Occipital lobe (tissue), 2 donors: ENCODE measurements around the gene OS9. TPM values are rescaled to one million over a fixed set of nuclear protein-coding genes. Genes with fewer than 3 reads are reported as not detected.
"Not testable (repeated sequence)": the region's sequence is repeated elsewhere in the genome, so short reads cannot be mapped to it uniquely, and the experiment has no call there.

Source experiments
- DNase-seq: peaks from one replicate; lab custom pipeline; 2025; lab: John Stamatoyannopoulos, UW
- total RNA-seq: library from RNA; depleted of rRNA; stranded (reverse); fragments of >200 nt; gene quantifications from one replicate; pipeline ENCODE4 v1.2.3, GENCODE V29; 2014

Gene OS9
- 90.0 TPM for total RNA-seq

GRCh38 chr12:57693659-57694458 lies at the start of gene OS9:
OS9 (plus strand) TSS chr12:57694132; CDS start chr12:57694162, 30 bp downstream.
- peak; percentile 97 for DNase-seq

GRCh38 chr12:57645990-57646658 lies 47.8 kb upstream of the OS9 start:
- not testable (repeated sequence) for DNase-seq

DNA sequence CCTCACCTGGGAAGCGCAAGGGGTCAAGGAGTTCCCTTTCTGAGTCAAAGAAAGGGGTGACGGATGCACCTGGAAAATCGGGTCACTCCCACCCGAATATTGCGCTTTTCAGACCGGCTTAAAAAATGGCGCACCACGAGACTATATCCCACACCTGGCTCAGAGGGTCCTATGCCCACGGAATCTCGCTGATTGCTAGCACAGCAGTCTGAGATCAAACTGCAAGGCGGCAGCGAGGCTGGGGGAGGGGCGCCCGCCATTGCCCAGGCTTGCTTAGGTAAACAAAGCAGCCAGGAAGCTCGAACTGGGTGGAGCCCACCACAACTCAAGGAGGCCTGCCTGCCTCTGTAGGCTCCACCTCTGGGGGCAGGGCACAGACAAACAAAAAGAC lies 47.3 kb upstream of the OS9 start:
- DNase-seq = not testable (repeated sequence)

DNA sequence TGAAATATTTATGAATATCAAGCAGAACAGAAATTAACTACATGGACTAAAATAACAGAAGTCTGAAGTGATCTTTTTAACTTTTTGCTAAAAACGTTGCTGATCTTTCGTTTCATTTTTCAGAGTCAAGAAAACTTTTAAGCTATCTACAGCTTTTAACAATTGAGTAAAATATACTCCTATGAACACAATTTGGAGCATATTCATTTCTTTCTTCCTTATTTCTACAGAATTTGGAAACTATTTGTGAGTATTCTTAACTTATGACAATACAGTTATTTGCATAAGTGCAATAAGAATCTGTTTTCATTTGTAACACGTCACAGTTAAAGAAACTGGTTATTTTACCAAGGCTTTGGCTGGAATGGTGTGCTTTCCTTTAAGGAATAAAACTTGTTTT lies 39.9 kb upstream of the OS9 start:
- no peak for DNase-seq

DNA sequence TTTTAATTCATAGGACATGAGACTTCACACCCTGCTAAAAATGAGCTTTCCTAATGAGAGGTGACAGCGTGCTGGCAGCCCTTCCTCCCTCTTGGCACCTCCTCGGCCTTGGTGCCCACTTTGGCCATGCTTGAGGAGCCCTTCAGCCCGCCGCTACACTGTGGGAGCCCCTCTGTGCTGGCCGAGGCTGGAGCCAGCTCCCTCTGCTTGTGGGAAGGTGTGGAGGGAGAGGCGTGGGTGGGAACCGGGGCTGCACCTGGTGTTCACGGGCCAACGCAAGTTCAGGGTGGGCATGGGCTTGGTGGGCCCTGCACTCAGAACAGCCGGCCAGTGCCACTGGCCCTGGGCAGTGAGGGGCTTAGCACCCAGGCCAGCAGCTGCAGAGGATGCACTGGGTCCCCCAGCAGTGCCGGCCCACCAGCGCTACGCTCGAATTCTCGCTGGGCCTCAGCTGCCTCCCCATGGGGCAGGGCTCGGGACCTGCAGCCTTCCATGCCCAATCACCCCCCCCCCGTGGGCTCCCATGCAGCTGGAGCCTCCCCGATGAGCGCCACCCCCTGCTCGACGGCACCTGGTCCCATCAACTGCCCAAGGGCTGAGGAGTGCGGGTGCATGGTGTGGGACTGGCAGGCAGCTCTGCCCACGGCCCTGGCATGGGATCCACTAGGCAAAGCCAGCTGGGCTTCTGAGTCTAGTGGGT lies 38.2 kb upstream of the OS9 start:
- no peak for DNase-seq

GRCh38 chr12:57656408-57656807 lies 37.5 kb upstream of the OS9 start:
- not testable (repeated sequence) for DNase-seq

DNA sequence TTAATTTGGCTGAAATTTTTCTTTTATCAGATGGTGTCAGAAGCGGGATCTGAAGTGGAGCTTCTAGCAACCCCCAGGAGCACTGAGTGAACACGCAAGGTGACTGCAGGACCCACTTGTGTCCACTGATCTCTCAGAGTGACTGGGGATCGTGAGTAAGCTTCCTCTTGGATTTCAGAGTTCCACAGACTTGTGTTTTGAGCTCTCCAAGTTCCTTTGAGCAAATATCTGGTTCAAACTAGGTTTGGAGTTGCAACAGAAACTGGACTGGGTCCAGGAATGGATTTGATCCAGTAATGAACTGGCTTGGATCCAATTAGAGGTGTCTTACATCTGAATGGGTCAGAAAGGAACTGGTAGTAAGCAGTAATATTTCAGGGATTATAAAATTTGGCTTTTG lies 36.2 kb upstream of the OS9 start:
- DNase-seq = no peak

GRCh38 chr12:57658890-57659289 lies 35.0 kb upstream of the OS9 start:
- DNase-seq = no peak

- DNase-seq = no peak
Observed at GRCh38 chr12:57661376-57661775, 32.6 kb upstream of the OS9 start.

GRCh38 chr12:57665066-57665820 lies 28.7 kb upstream of the OS9 start:
- not testable (repeated sequence) for DNase-seq

- DNase-seq = no peak
Observed at GRCh38 chr12:57666897-57667296, 27.0 kb upstream of the OS9 start.

DNA sequence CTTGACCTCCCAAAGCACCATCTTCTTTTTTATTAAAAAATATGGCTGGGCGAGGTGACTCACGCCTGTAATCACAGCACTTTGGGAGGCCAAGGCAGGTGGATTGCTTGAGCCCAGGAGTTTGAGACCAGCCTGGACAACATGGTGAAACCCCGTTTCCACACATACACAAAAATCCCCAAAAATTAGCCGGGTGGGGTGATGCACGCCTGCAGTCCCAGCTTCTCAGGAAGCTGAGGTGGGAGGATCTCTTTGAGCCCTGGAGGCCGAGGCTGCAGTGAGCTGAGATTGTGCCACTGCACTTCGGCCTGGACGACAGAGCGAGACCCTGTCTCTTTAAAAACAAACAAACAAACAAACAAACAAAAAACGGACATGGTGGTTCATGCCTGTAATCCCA lies 24.2 kb upstream of the OS9 start:
- not testable (repeated sequence) for DNase-seq

- not testable (repeated sequence) for DNase-seq
Observed at GRCh38 chr12:57671811-57672210, 22.1 kb upstream of the OS9 start.

GRCh38 chr12:57672801-57673200 lies 21.1 kb upstream of the OS9 start:
- DNase-seq = no peak

- DNase-seq = no peak
Observed at GRCh38 chr12:57674691-57675090, 19.2 kb upstream of the OS9 start.

DNA sequence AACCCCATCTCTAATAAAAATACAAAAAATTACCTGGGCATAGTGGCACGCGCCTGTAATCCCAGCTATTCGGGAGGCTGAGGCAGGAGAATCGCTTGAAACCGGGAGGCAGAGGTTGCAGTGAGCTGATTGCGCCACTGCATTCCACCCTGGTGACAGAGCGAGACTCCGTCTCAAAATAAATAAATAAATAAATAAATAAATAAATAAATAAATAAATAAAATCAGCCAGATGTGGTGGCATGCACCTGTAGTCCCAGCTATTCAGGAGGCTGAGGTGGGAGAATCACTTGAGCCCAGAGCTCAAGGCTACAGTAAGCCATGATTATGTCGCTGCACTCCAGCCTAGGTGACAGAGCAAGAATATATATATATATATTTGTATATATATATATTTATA lies 16.0 kb upstream of the OS9 start:
- DNase-seq = not testable (repeated sequence)

GRCh38 chr12:57679697-57680096 lies 14.2 kb upstream of the OS9 start:
- DNase-seq = no peak

- no peak for DNase-seq
Observed at GRCh38 chr12:57687862-57688261, 6.1 kb upstream of the OS9 start.

GRCh38 chr12:57688931-57689330 lies 5.0 kb upstream of the OS9 start:
- DNase-seq = no peak

GRCh38 chr12:57692500-57692899 lies 1.4 kb upstream of the OS9 start:
- no peak for DNase-seq

DNA sequence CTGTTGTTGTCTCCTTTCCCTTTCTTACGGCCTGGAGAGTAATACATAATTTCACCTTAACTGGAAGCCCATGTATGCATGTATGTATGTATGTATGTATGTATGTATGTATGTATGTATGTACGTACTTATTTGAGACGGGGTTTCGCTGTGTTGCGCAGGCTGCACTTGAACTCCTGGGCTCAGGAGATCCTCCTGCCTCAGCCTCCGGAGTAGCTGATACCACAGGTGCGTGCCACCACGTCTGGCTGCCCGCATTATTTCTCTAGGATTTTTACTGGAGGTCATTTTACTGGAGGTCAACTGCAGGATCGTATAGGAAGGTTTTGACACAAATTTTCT lies 644 bp upstream of the OS9 start:
- no peak for DNase-seq
